H9 (cell line): ENCODE measurements around the gene AKIRIN2. TPM values are rescaled to one million over a fixed set of nuclear protein-coding genes. Genes with fewer than 3 reads are reported as not detected.

Experiments used
- DNase-seq: peaks from one replicate; pipeline ENCODE4 v3.0.0-alpha.2; 2017
- H2AFZ ChIP-seq: one replicate; pipeline ENCODE4 v1.6.1; 2013; ENCODE audit warnings: mild to moderate bottlenecking, low read length, control low read depth, moderate library complexity
- H2AK5ac ChIP-seq: 2 replicates; pipeline ENCODE4 v1.6.1; 2013; ENCODE audit warnings: low read length, control low read depth, mixed read lengths; ENCODE audit not compliant: insufficient read length
- H2BK120ac ChIP-seq: one replicate; pipeline ENCODE4 v1.6.1; 2013; ENCODE audit warnings: low read depth, mild to moderate bottlenecking, low read length, control low read depth, inconsistent platforms; ENCODE audit not compliant: poor library complexity, severe bottlenecking
- H2BK12ac ChIP-seq: 2 replicates; pipeline ENCODE4 v1.6.1; 2013; ENCODE audit warnings: low read length, control low read depth, mixed read lengths, low read depth; ENCODE audit not compliant: insufficient read length
- H2BK15ac ChIP-seq: 2 replicates; pipeline ENCODE4 v1.6.1; 2013; ENCODE audit warnings: low read depth, low read length, control low read depth
- H2BK20ac ChIP-seq: one replicate; pipeline ENCODE4 v1.6.1; 2013; ENCODE audit warnings: low read depth, mild to moderate bottlenecking, low read length, control low read depth, inconsistent platforms; ENCODE audit not compliant: poor library complexity, severe bottlenecking
- H2BK5ac ChIP-seq: 2 replicates; pipeline ENCODE4 v1.6.1; 2013; ENCODE audit warnings: low read length, control low read depth, mixed read lengths; ENCODE audit not compliant: insufficient read length
- H3K14ac ChIP-seq: 2 replicates; pipeline ENCODE4 v1.6.1; 2013; ENCODE audit warnings: low read length, control low read depth; ENCODE audit not compliant: insufficient read depth
- H3K18ac ChIP-seq: 2 replicates; pipeline ENCODE4 v1.6.1; 2013; ENCODE audit warnings: low read depth, mild to moderate bottlenecking, mixed read lengths, low read length, control low read depth; ENCODE audit not compliant: insufficient read length
- H3K23ac ChIP-seq: 2 replicates; pipeline ENCODE4 v1.6.1; 2013; ENCODE audit warnings: low read length, control low read depth, mixed read lengths, low read depth; ENCODE audit not compliant: insufficient read length
- H3K23me2 ChIP-seq: 2 replicates; pipeline ENCODE4 v1.6.1; 2013; ENCODE audit warnings: low read depth, mild to moderate bottlenecking, mixed read lengths, low read length, control low read depth; ENCODE audit not compliant: insufficient read length, poor library complexity, severe bottlenecking
- H3K27ac ChIP-seq: 2 replicates; pipeline ENCODE4 v1.5.1; 2013; ENCODE audit warnings: low read length, control low read depth, mixed read lengths, low read depth; ENCODE audit not compliant: insufficient read length
- H3K27me3 ChIP-seq: 2 replicates; pipeline ENCODE4 v1.6.1; 2013; ENCODE audit warnings: low read length, control low read depth, inconsistent platforms; ENCODE audit not compliant: insufficient read depth
- H3K4ac ChIP-seq: 2 replicates; pipeline ENCODE4 v1.6.1; 2013; ENCODE audit warnings: low read depth, mild to moderate bottlenecking, control low read depth, inconsistent platforms, low read length, moderate library complexity
- H3K4me1 ChIP-seq: 2 replicates; pipeline ENCODE4 v1.6.1; 2013; ENCODE audit warnings: low read length, control low read depth, inconsistent platforms; ENCODE audit not compliant: insufficient read depth
- H3K4me2 ChIP-seq: 2 replicates; pipeline ENCODE4 v1.6.1; 2013; ENCODE audit warnings: low read length, control low read depth, mixed read lengths; ENCODE audit not compliant: insufficient read length, insufficient read depth
- H3K56ac ChIP-seq: 2 replicates; pipeline ENCODE4 v1.6.1; 2013; ENCODE audit warnings: low read depth, mild to moderate bottlenecking, mixed read lengths, low read length, control low read depth; ENCODE audit not compliant: insufficient read length
- H3K79me1 ChIP-seq: 2 replicates; pipeline ENCODE4 v1.6.1; 2013; ENCODE audit warnings: low read depth, mild to moderate bottlenecking, moderate library complexity, low read length, control low read depth, inconsistent platforms; ENCODE audit not compliant: insufficient read depth, poor library complexity, severe bottlenecking
- H3K79me2 ChIP-seq: 2 replicates; pipeline ENCODE4 v1.6.1; 2013; ENCODE audit warnings: low read length, control low read depth, inconsistent platforms; ENCODE audit not compliant: insufficient read depth
- H3K9ac ChIP-seq: 2 replicates; pipeline ENCODE4 v1.6.1; 2013; ENCODE audit warnings: low read length, control low read depth, mixed read lengths; ENCODE audit not compliant: insufficient read length; ENCODE audit errors: extremely low read depth
- H3K9me3 ChIP-seq: one replicate; pipeline ENCODE4 v1.6.1; 2013; ENCODE audit warnings: low read depth, low read length, inconsistent platforms; ENCODE audit not compliant: control insufficient read depth
- H3T11ph ChIP-seq: one replicate; pipeline ENCODE4 v1.6.1; 2013; ENCODE audit warnings: mild to moderate bottlenecking, low read length, control low read depth, inconsistent platforms
- H4K20me1 ChIP-seq: one replicate; pipeline ENCODE4 v1.6.1; 2013; ENCODE audit not compliant: control insufficient read depth, insufficient read length, insufficient read depth
- H4K5ac ChIP-seq: 2 replicates; pipeline ENCODE4 v1.6.1; 2013; ENCODE audit warnings: low read depth, mild to moderate bottlenecking, mixed read lengths, low read length, control low read depth; ENCODE audit not compliant: insufficient read length
- H4K8ac ChIP-seq: replicated peaks from 2 replicates; pipeline ENCODE4 v1.6.1; 2013; ENCODE audit warnings: low read length, control low read depth, mixed read lengths, low read depth; ENCODE audit not compliant: insufficient read length
- H4K91ac ChIP-seq: 2 replicates; pipeline ENCODE4 v1.6.1; 2013; ENCODE audit warnings: low read depth, mild to moderate bottlenecking, moderate library complexity, mixed read lengths, low read length, control low read depth; ENCODE audit not compliant: insufficient read length
- H3K27ac Mint-ChIP-seq, 3 experiments: 2 replicates in 2 of 3; 3 replicates in 1 of 3; pipeline ENCODE4 v1.8.0; 2020 to 2021; ENCODE audit warnings: mixed read lengths in 3 of 3, mild to moderate bottlenecking in 1 of 3, moderate library complexity in 1 of 3
- H3K27me3 Mint-ChIP-seq: 2 replicates; pipeline ENCODE4 v1.8.0; 2021; ENCODE audit warnings: low read depth, mild to moderate bottlenecking, moderate library complexity, mixed read lengths
- H3K36me3 Mint-ChIP-seq, 3 experiments: 2 replicates in 2 of 3; 3 replicates in 1 of 3; pipeline ENCODE4 v1.8.0; 2020 to 2021; ENCODE audit warnings: low read depth in 3 of 3, mixed read lengths in 3 of 3; ENCODE audit not compliant: insufficient read depth in 1 of 3
- H3K4me1 Mint-ChIP-seq, 2 experiments: 2 replicates each; pipeline ENCODE4 v1.8.0; 2020; ENCODE audit warnings: mixed read lengths in 2 of 2
- H3K4me3 Mint-ChIP-seq, 2 experiments: 2 replicates in 1 of 2; 3 replicates in 1 of 2; pipeline ENCODE4 v1.8.0; 2020 to 2021; ENCODE audit warnings: mild to moderate bottlenecking in 2 of 2, mixed read lengths in 2 of 2, moderate library complexity in 1 of 2
- H3K9me3 Mint-ChIP-seq, 2 experiments: 2 replicates in 1 of 2; 3 replicates in 1 of 2; pipeline ENCODE4 v1.8.0; 2020; ENCODE audit warnings: mild to moderate bottlenecking in 2 of 2, mixed read lengths in 2 of 2, moderate library complexity in 1 of 2
- CTCF ChIP-seq: fragments of 200-600 bp; sonication (generic); conservative IDR thresholded peaks from 3 replicates; pipeline ENCODE4 v1.8.0; 2021; ENCODE audit warnings: antibody characterized with exemption, mild to moderate bottlenecking
- WGBS: extraction: QIAGEN DNeasy Blood & Tissue Kit; methylation state at CpG from one replicate; pipeline ENCODE4 v1.1.7; 2013; ENCODE audit warnings: missing lambda C conversion rate, low lambda C conversion rate, mixed read lengths; ENCODE audit not compliant: insufficient read length; ENCODE audit errors: extremely low coverage; 5-methylcytosine and 5-hydroxymethylcytosine counted together
- total RNA-seq: library from RNA; stranded (reverse); gene quantifications from 2 replicates; pipeline ENCODE4 v1.2.1, GENCODE V29; 2021

The AKIRIN2 gene
- total RNA-seq, 1 experiment from 2014 or later: 75.7 TPM

GRCh38 chr6:87745966-87746721 is 44.1 kb upstream of the AKIRIN2 start:
- Histone ChIP-seq H3K56ac (no peak overlapping the region), H2BK5ac (no peak overlapping the region), H2BK15ac (no peak overlapping the region), H3K27me3 (no peaks in the 10 kb centered on the region), H4K8ac (no peak overlapping the region), H2BK12ac (no peak overlapping the region), H3K14ac (no peak overlapping the region), H3K23me2 (no peaks in the 10 kb centered on the region), H3K9ac (no peak overlapping the region), H3K9me3 (no peaks in the 10 kb centered on the region), H2AK5ac (no peak overlapping the region), H3K23ac (no peak overlapping the region), H3K79me2 (no peaks in the 10 kb centered on the region), H3K18ac (no peak overlapping the region), H3K79me1 (no peaks in the 10 kb centered on the region), H2BK20ac (no peak overlapping the region), H3K27ac (no peak overlapping the region), H3K4me1 (no peaks in the 10 kb centered on the region), H2BK120ac (no peak overlapping the region), H2AFZ (no peak overlapping the region), H4K91ac (no peak overlapping the region), H3K4me2 (no peak overlapping the region), H3T11ph (no peak overlapping the region), H3K4ac (no peak overlapping the region), H4K20me1 (no peaks in the 10 kb centered on the region), H4K5ac (no peak overlapping the region)
- TF ChIP-seq CTCF: no peak
- WGBS: no CpG with 5 or more reads among the region's 2 CpGs
- no peaks in the 10 kb centered on the region for H3K9me3 Mint-ChIP-seq
- no peaks in the 10 kb centered on the region for H3K4me1 Mint-ChIP-seq
- DNase-seq: no peak
- no peak overlapping the region for H3K4me3 Mint-ChIP-seq
- no peak overlapping the region for H3K27ac Mint-ChIP-seq
- H3K36me3 Mint-ChIP-seq: no peaks in the 10 kb centered on the region; a peak in 1 of 7 replicates
- no peaks in the 10 kb centered on the region for H3K27me3 Mint-ChIP-seq
